Measurements from ENCODE around the gene CAMTA1.

The CAMTA1 gene

DNA sequence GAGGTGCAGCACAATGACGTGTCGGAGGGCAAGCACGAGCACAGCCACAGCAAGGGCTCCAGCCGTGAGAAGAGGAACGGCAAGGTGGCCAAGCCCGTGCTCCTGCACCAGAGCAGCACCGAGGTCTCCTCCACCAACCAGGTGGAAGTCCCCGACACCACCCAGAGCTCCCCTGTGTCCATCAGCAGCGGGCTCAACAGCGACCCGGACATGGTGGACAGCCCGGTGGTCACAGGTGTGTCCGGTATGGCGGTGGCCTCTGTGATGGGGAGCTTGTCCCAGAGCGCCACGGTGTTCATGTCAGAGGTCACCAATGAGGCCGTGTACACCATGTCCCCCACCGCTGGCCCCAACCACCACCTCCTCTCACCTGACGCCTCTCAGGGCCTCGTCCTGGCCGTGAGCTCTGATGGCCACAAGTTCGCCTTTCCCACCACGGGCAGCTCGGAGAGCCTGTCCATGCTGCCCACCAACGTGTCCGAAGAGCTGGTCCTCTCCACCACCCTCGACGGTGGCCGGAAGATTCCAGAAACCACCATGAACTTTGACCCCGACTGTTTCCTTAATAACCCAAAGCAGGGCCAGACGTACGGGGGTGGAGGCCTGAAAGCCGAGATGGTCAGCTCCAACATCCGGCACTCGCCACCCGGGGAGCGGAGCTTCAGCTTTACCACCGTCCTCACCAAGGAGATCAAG lies 878.3 kb downstream of the CAMTA1 start:
- in situ Hi-C loops (cut with HindIII; ENCODE audit: low pct_unique_long_range_greater_than_20kb, low sequenced_read_pairs), result no loop called here
- no peak for DNase-seq (ENCODE audit: low read depth in 1 of 2, low spot score in 1 of 2)
- TF ChIP-seq JUND (IDR thresholded peaks at IDR 0.05; ENCODE audit: low read depth), result no peak

DNA sequence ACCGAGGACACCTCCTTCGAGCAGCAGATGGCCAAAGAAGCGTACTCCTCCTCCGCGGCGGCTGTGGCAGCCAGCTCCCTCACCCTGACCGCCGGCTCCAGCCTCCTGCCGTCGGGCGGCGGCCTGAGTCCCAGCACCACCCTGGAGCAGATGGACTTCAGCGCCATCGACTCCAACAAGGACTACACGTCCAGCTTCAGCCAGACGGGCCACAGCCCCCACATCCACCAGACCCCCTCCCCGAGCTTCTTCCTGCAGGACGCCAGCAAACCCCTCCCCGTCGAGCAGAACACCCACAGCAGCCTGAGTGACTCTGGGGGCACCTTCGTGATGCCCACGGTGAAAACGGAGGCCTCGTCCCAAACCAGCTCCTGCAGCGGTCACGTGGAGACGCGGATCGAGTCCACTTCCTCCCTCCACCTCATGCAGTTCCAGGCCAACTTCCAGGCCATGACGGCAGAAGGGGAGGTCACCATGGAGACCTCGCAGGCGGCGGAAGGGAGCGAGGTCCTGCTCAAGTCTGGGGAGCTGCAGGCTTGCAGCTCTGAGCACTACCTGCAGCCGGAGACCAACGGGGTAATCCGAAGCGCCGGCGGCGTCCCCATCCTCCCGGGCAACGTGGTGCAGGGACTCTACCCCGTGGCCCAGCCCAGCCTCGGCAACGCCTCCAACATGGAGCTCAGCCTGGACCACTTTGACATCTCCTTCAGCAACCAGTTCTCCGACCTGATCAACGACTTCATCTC lies 879.1 kb downstream of the CAMTA1 start:
- in situ Hi-C loops (cut with HindIII; ENCODE audit: low pct_unique_long_range_greater_than_20kb, low sequenced_read_pairs), result no loop called here
- no peak for TF ChIP-seq JUND (IDR thresholded peaks at IDR 0.05; ENCODE audit: low read depth)
- DNase-seq (ENCODE audit: low read depth in 1 of 2, low spot score in 1 of 2), result no peak

- TF ChIP-seq JUND (IDR thresholded peaks at IDR 0.05; ENCODE audit: low read depth), result no peak
- in situ Hi-C loops (cut with HindIII; ENCODE audit: low pct_unique_long_range_greater_than_20kb, low sequenced_read_pairs), result no loop called here
- DNase-seq (ENCODE audit: low read depth in 1 of 2, low spot score in 1 of 2), result no peak
Measured at GRCh38 chr1:7664893-7665250, 879.6 kb downstream of the CAMTA1 start.

DNA sequence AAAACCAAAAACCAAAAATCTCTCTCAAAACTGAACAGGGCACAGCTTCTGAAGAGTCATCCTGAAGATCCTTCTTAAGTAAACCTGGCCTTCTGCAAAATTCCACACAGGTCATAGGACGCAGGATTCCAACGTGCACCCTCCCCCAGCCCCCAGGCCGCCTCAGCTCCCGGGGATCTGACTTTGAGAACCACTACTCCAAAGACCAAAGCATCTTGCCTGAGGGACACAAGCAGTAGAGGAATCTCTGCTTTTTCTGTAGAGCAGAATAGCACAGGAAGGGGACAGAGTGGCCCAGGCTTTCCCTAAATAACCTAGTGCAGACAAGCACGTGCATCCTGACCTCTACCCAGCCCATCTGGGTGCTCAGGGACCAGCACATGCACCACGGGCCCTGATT lies 881.0 kb downstream of the CAMTA1 start:
- TF ChIP-seq JUND (IDR thresholded peaks at IDR 0.05; ENCODE audit: low read depth), result no peak
- no peak for DNase-seq (ENCODE audit: low read depth in 1 of 2, low spot score in 1 of 2)
- in situ Hi-C loops (cut with HindIII; ENCODE audit: low pct_unique_long_range_greater_than_20kb, low sequenced_read_pairs), result no loop called here

GRCh38 chr1:7667159-7667558 lies 881.9 kb downstream of the CAMTA1 start:
- no peak for TF ChIP-seq JUND (IDR thresholded peaks at IDR 0.05; ENCODE audit: low read depth)
- DNase-seq (ENCODE audit: low read depth in 1 of 2, low spot score in 1 of 2), result no peak
- in situ Hi-C loops (cut with HindIII; ENCODE audit: low pct_unique_long_range_greater_than_20kb, low sequenced_read_pairs), result no loop called here

GRCh38 chr1:7667625-7668218 lies 882.5 kb downstream of the CAMTA1 start:
- peak; percentile 64 to 78 for DNase-seq (ENCODE audit: low read depth in 1 of 2, low spot score in 1 of 2)
- no peak for TF ChIP-seq JUND (IDR thresholded peaks at IDR 0.05; ENCODE audit: low read depth)
- in situ Hi-C loops (cut with HindIII; ENCODE audit: low pct_unique_long_range_greater_than_20kb, low sequenced_read_pairs), result no loop called here

GRCh38 chr1:7669559-7670311 lies 884.5 kb downstream of the CAMTA1 start:
- in situ Hi-C loops (cut with HindIII; ENCODE audit: low pct_unique_long_range_greater_than_20kb, low sequenced_read_pairs), result no loop called here
- peak; percentile 46 to 56 for DNase-seq (ENCODE audit: low read depth in 1 of 2, low spot score in 1 of 2)
- TF ChIP-seq JUND (IDR thresholded peaks at IDR 0.05; ENCODE audit: low read depth), result no peak

DNA sequence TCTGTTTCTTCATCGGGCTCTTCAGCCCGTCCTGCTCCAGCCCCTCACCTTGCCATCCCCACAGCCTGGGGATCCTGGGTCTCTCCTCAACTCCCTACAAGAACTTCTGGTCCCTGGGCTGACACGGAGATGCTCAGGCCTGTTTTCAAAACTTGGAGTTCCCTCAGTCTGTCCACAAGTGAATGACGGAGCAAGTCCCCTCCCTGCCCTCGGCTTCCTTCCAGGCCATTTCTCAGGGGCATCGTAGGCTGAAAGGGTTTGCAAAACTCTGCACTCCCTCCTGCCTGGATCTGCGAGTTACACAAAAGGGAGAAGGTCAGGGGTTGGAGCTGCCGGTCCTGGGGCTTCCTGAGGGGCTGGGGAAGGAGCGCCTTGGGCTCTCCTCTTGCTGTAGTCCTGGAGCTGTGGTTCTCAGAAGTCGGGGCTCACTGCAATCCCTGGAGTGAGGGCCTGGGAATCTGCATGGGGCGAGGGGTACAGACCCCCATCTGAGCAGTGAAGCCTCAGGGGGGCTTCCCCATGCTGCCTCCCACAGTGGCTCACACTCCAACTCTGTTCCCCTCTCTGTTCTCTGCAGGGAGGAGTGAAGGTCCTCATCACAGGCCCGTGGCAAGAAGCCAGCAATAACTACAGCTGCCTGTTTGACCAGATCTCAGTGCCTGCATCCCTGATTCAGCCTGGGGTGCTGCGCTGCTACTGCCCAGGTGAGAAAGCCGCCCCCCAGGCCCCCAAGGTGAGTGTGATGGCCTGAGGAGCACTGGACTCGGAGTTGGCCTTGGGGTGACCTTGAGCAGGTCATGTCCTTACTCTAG lies 885.3 kb downstream of the CAMTA1 start:
- in situ Hi-C loops (cut with HindIII; ENCODE audit: low pct_unique_long_range_greater_than_20kb, low sequenced_read_pairs), result no loop called here

DNA sequence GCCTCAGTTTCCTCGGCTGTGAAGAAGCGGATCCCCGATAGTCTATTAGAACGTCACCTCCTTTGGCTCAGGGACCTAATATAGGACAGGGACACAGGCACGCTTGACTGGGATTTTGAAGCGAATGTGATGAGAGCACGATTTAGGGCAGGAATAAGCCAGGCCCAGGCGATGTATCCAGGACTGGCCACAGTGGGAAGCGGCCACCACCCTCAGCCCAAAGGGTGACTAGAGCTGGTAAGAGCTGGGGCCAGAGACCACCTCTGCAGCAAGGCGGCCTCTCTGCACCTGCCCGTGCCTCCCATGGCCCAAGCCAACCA lies 885.9 kb downstream of the CAMTA1 start:
- no peak for DNase-seq (ENCODE audit: low read depth in 1 of 2, low spot score in 1 of 2)
- in situ Hi-C loops (cut with HindIII; ENCODE audit: low pct_unique_long_range_greater_than_20kb, low sequenced_read_pairs), result no loop called here
- TF ChIP-seq JUND (IDR thresholded peaks at IDR 0.05; ENCODE audit: low read depth), result no peak

More for the DNA sequence above, 885.3 kb downstream of the CAMTA1 start:
- no peak for TF ChIP-seq JUND (IDR thresholded peaks at IDR 0.05; ENCODE audit: low read depth)
- DNase-seq (ENCODE audit: low read depth in 1 of 2, low spot score in 1 of 2), result no peak

GRCh38 chr1:7671676-7672075 lies 886.4 kb downstream of the CAMTA1 start:
- DNase-seq (ENCODE audit: low read depth in 1 of 2, low spot score in 1 of 2), result no peak
- in situ Hi-C loops (cut with HindIII; ENCODE audit: low pct_unique_long_range_greater_than_20kb, low sequenced_read_pairs), result no loop called here
- TF ChIP-seq JUND (IDR thresholded peaks at IDR 0.05; ENCODE audit: low read depth), result no peak

DNA sequence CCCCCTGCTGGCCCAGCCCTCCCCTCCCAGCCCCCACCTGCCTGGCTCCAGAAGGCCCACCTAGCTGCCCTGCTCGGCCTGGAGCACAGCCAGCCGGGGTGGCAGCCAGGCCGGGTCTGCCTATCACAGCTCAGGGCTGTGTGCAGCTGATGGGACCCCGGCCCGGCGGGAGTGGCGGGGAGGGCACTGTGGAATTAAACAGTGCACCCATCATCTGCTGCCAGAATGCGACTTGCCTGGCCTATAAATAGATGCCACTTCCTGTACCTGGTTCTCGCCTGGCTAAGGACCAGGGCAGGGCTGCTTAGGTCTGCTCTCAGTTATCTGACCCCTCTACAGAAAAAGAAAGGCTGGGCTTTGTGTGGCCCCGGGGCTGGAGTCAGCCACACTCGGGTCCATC lies 887.6 kb downstream of the CAMTA1 start:
- no peak for DNase-seq (ENCODE audit: low read depth in 1 of 2, low spot score in 1 of 2)
- TF ChIP-seq JUND (IDR thresholded peaks at IDR 0.05; ENCODE audit: low read depth), result no peak
- in situ Hi-C loops (cut with HindIII; ENCODE audit: low pct_unique_long_range_greater_than_20kb, low sequenced_read_pairs), result no loop called here

- no peak for DNase-seq (ENCODE audit: low read depth in 1 of 2, low spot score in 1 of 2)
Measured at GRCh38 chr1:7674972-7675371, 889.7 kb downstream of the CAMTA1 start.

More at GRCh38 chr1:7674972-7675371, 889.7 kb downstream of the CAMTA1 start:
- TF ChIP-seq JUND (IDR thresholded peaks at IDR 0.05; ENCODE audit: low read depth), result no peak
- in situ Hi-C loops (cut with HindIII; ENCODE audit: low pct_unique_long_range_greater_than_20kb, low sequenced_read_pairs), result no loop called here
